Hepatocyte (in vitro differentiated cells): ENCODE measurements around the gene EPB41L4B. TPM values are rescaled to one million over a fixed set of nuclear protein-coding genes. Genes with fewer than 3 reads are reported as not detected.

Source experiments
- DNase-seq: peaks from one replicate; pipeline ENCODE4 v3.0.0-alpha.2; 2016; ENCODE audit warnings: low spot score
- H2AFZ ChIP-seq: fragments of 200-600 bp; sonication (generic); 2 replicates; pipeline ENCODE4 v1.6.0; 2016; ENCODE audit warnings: antibody characterized with exemption, mild to moderate bottlenecking
- H3K27ac ChIP-seq: fragments of 200-600 bp; sonication (generic); 2 replicates; pipeline ENCODE4 v1.5.1; 2016; ENCODE audit warnings: mild to moderate bottlenecking
- H3K27me3 ChIP-seq: fragments of 200-600 bp; sonication (generic); 2 replicates; pipeline ENCODE4 v1.6.1; 2016
- H3K36me3 ChIP-seq: fragments of 200-600 bp; sonication (generic); replicated peaks from 2 replicates; pipeline ENCODE4 v1.5.1; 2016; ENCODE audit warnings: low read depth; ENCODE audit not compliant: insufficient read depth
- H3K4me1 ChIP-seq: fragments of 200-600 bp; sonication (generic); 2 replicates; pipeline ENCODE4 v1.5.1; 2016; ENCODE audit warnings: mild to moderate bottlenecking, moderate library complexity; ENCODE audit not compliant: insufficient read depth
- H3K4me2 ChIP-seq: fragments of 200-600 bp; sonication (generic); 2 replicates; pipeline ENCODE4 v1.6.0; 2016
- H3K4me3 ChIP-seq: fragments of 200-600 bp; sonication (generic); 2 replicates; pipeline ENCODE4 v1.5.1; 2016; ENCODE audit warnings: mild to moderate bottlenecking
- H3K79me2 ChIP-seq: fragments of 200-600 bp; sonication (generic); 2 replicates; pipeline ENCODE4 v1.6.0; 2017; ENCODE audit warnings: mild to moderate bottlenecking
- H3K9me2 ChIP-seq: fragments of 200-600 bp; sonication (generic); replicated peaks from 2 replicates; pipeline ENCODE4 v1.6.0; 2017; ENCODE audit warnings: mild to moderate bottlenecking; ENCODE audit not compliant: insufficient read depth
- H3K9me3 ChIP-seq: fragments of 200-600 bp; sonication (generic); 2 replicates; pipeline ENCODE4 v1.5.1; 2016; ENCODE audit warnings: low read depth, mild to moderate bottlenecking
- H4K20me1 ChIP-seq: fragments of 200-600 bp; sonication (generic); 2 replicates; pipeline ENCODE4 v1.6.0; 2016; ENCODE audit warnings: mild to moderate bottlenecking; ENCODE audit not compliant: insufficient read depth, poor library complexity, severe bottlenecking
- CTCF ChIP-seq: fragments of 200-600 bp; sonication (generic); IDR thresholded peaks from 2 replicates; pipeline ENCODE4 v1.5.1; 2016; ENCODE audit warnings: antibody characterized with exemption, mild to moderate bottlenecking; ENCODE audit not compliant: poor library complexity
- EZH2 ChIP-seq: fragments of 200-600 bp; sonication (generic); IDR thresholded peaks from 2 replicates; pipeline ENCODE4 v1.6.1; 2016; ENCODE audit warnings: antibody characterized with exemption, mild to moderate bottlenecking, borderline replicate concordance
- EZH2phosphoT487 ChIP-seq: fragments of 200-600 bp; sonication (generic); IDR thresholded peaks from one replicate; pipeline ENCODE4 v1.6.1; 2018; ENCODE audit warnings: antibody characterized with exemption, mild to moderate bottlenecking, low read depth, moderate library complexity; ENCODE audit not compliant: unreplicated experiment, severe bottlenecking
- WGBS: methylation state at CpG from one replicate; pipeline ENCODE4 v1.1.6; 2016; ENCODE audit warnings: low lambda C conversion rate; ENCODE audit errors: missing lambda C conversion rate; 5-methylcytosine and 5-hydroxymethylcytosine counted together
- polyA plus RNA-seq: library from polyadenylated mRNA; unstranded; fragments of >200 nt; fragmentation: Nextera tagmentation; extraction: Ambion mirVana; gene quantifications from 2 replicates; pipeline ENCODE4 v1.2.1, GENCODE V29; 2016
- total RNA-seq: library from RNA; depleted of rRNA; stranded (reverse); fragments of >200 nt; gene quantifications from 2 replicates; pipeline ENCODE4 v1.2.3, GENCODE V29; 2014

Gene EPB41L4B
- total and polyA plus RNA-seq, 2 experiments from 2014 or later, result 11.1 to 20.6 TPM

- Histone ChIP-seq H3K4me2 (no peak overlapping the region), H3K36me3 (no peaks in the 10 kb centered on the region), H3K9me2 (no peaks in the 10 kb centered on the region), H2AFZ (no peak overlapping the region), H3K9me3 (no peaks in the 10 kb centered on the region), H4K20me1 (no peaks in the 10 kb centered on the region), H3K4me3 (no peak overlapping the region), H3K27me3 (no peaks in the 10 kb centered on the region), H3K4me1 (no peaks in the 10 kb centered on the region), H3K27ac (no peak overlapping the region), H3K79me2 (no peaks in the 10 kb centered on the region)
- TF ChIP-seq CTCF (no peak), EZH2 (no peak), EZH2phosphoT487 (no peak)
- DNase-seq, result no peak
- WGBS, result 83% methylated on average over 5 of the region's 5 CpGs
These were observed 121.2 kb downstream of the EPB41L4B start for GRCh38 chr9:109199676-109200075.

GRCh38 chr9:109198736-109199382 lies 122.0 kb downstream of the EPB41L4B start:
- Histone ChIP-seq H3K9me3 (no peaks in the 10 kb centered on the region), H3K9me2 (no peaks in the 10 kb centered on the region), H3K4me3 (no peak overlapping the region), H2AFZ (no peak overlapping the region), H3K27me3 (no peaks in the 10 kb centered on the region), H3K36me3 (no peaks in the 10 kb centered on the region), H3K4me2 (no peak overlapping the region), H4K20me1 (no peaks in the 10 kb centered on the region), H3K4me1 (no peaks in the 10 kb centered on the region), H3K27ac (no peak overlapping the region), H3K79me2 (no peaks in the 10 kb centered on the region)
- no peak for DNase-seq
- no peak for TF ChIP-seq EZH2phosphoT487
- TF ChIP-seq CTCF, result no peak
- no peak for TF ChIP-seq EZH2
- 66% methylated on average over 6 of the region's 6 CpGs for WGBS

- H3K36me3 ChIP-seq, result no peaks in the 10 kb centered on the region
- DNase-seq, result no peak
- no peaks in the 10 kb centered on the region for H3K79me2 ChIP-seq
- H3K27me3 ChIP-seq, result no peaks in the 10 kb centered on the region
- no peaks in the 10 kb centered on the region for H4K20me1 ChIP-seq
- no peak overlapping the region for H3K27ac ChIP-seq
- TF ChIP-seq CTCF (no peak), EZH2 (no peak), EZH2phosphoT487 (no peak)
- WGBS, result 69% methylated on average over 11 of the region's 11 CpGs
- no peak overlapping the region for H2AFZ ChIP-seq
- no peak overlapping the region for H3K4me2 ChIP-seq
- H3K4me1 ChIP-seq, result no peaks in the 10 kb centered on the region
- H3K9me2 ChIP-seq, result no peaks in the 10 kb centered on the region
- no peaks in the 10 kb centered on the region for H3K9me3 ChIP-seq
- no peak overlapping the region for H3K4me3 ChIP-seq
These were observed 126.8 kb downstream of the EPB41L4B start for GRCh38 chr9:109193974-109194556.
